Activated T-cell treated with anti-CD3 and anti-CD28 coated beads for 48 hours (primary cell): ENCODE results near the gene SCGB1C1.
A peak's percentile ranks its signal among the peaks of the same experiment; 100 is the strongest.
"Not testable (repeated sequence)": the region's sequence is repeated elsewhere in the genome, so short reads cannot be mapped to it uniquely, and the experiment has no call there.

Experiments used
- DNase-seq: peaks from one replicate; pipeline ENCODE4 v3.0.0-alpha.2; 2020; ENCODE audit warnings: low read depth

SCGB1C1 gene

DNA sequence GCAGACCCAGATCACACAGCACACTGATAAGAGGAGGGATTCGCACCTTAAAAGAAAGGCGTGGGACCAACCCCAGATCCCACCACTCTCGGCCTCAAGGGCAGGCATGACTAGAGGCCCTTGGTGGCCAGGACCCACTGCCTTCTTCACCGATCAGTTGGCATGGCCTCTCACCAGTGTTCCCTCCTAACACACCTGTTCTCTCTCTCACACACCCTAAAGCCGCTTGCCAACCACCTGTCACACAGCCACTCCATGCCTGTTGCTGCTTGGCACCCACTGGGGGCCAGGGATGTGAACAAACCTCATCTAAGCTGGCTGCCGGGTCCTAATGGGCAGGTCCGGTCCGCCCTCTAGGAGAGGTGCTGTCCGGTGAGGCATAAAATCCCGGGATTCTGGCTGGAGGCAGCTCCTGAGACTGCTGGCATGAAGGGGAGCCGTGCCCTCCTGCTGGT lies at the start of gene SCGB1C1:
Gene SCGB1C1 (plus strand): TSS at position 405 of the 455 bp plus-strand sequence. CDS start 22 bp downstream, at position 427.
- not testable (repeated sequence) for DNase-seq

GRCh38 chr11:180242-180641 lies 12.6 kb upstream of the SCGB1C1 start:
- DNase-seq = not testable (repeated sequence)

GRCh38 chr11:189200-189783 lies 3.6 kb upstream of the SCGB1C1 start:
- not testable (repeated sequence) for DNase-seq

DNA sequence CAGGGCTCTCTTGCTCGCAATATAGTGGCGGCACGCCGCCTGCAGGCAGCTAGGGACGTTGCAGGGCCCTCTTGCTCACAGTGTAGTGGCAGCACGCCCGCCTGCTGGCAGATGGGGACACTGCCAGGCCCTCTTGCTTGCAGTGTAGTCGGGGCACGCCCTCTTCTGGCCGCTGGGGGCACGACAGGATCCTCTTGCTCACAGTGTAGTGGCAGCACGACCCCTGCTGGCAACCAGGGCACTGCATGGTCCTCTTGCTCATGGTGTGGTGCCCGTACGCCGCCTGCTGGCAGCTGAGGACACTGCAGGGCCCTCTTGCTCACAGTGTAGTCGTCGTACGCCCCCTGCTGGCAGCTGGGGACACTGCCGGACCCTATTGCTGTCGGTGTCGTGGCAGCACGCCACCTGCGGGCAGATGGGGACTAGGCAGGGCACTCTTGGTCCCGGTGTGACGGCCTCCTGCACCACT lies 3.0 kb upstream of the SCGB1C1 start:
- DNase-seq = peak; percentile 65

DNA sequence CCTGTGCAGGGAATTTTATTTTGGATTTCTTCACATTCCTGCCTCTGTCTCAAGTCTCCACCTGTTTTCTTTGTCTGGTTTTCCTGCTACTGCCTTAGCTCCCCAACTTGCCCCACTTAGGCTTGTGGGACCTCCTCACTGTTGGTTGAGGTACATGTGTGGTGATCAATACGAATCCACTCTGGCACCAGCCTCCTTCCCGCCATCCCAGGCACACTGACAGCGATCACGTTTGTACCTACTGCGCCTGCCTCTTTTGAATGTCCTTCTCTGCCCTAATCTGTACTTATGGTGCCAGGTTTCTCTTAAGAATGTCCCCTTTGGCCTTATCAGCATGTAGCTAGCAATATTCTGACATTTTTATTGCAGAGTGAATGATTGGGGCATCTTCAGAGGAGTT lies 2.3 kb upstream of the SCGB1C1 start:
- not testable (repeated sequence) for DNase-seq

- DNase-seq = not testable (repeated sequence)
These were observed 1.1 kb upstream of the SCGB1C1 start for GRCh38 chr11:191490-192478.

GRCh38 chr11:193481-193880 lies 603 bp downstream of the SCGB1C1 start:
- not testable (repeated sequence) for DNase-seq

DNA sequence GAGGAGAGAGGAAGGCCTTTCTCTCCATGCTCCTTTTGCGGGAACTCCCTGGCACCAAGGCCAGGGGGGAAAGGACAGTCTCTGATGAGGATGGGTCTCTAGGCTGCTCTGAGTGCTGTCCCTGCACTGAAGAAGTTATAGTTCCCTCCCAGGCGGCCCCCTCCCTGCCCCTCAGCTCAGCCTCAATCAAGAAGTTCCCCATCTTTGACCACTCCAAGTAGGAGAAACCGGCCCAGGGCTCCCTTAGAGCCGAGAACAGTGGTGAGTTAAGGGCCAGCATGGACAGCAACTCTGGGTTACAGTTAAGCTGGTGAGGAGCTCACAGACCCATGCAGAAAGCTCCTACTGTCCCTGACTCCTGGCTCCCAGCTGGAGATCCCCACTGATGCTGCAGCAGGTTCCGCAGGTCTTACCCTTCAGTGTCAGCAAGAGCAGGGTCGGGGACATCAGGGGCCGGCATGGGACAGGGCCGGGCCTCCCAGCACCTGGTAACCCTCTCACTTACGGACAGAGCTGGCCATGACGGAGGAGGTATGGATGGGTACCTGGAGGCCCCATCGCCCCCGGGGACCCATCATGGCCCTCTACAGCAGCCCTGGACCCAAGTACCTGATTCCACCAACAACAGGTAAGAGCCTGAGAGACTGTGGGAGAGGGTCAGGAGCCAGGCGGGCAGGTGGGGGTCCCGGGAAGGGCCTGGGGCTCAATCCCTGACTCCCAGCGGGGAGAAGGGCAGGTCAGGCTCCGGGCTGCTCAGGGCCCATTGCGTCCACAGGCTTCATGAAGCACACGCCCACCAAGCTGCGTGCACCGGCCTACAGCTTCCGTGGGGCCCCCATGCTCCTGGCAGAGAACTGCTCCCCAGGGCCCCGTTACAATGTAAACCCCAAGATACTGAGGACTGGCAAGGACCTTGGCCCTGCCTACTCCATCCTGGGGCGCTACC lies 4.2 kb downstream of the SCGB1C1 start:
- DNase-seq = no peak

DNA sequence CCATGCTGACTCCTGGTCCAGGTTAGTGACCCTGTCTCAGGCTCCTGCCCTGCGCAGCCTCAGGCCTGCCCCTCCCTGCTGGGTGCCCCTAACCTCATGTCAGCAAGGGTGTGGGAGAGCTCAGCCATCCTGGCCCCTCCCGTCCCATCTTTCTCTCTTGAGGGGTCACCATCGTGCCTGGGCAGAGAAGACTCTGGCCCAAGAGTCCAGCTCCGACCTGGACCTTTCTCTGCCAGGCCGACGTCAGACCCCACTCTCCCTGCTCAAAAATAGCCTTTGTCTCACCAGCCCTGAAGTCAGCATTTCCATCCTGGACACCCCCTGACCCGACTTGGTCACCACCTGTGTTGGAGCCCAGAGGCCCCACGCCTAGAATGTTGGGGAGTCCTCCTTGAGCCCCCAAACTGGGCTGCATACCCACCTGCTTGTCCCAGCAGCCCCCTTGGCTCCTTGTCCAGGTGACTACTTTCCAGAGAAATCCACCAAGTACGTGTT lies 4.9 kb downstream of the SCGB1C1 start:
- no peak for DNase-seq

DNA sequence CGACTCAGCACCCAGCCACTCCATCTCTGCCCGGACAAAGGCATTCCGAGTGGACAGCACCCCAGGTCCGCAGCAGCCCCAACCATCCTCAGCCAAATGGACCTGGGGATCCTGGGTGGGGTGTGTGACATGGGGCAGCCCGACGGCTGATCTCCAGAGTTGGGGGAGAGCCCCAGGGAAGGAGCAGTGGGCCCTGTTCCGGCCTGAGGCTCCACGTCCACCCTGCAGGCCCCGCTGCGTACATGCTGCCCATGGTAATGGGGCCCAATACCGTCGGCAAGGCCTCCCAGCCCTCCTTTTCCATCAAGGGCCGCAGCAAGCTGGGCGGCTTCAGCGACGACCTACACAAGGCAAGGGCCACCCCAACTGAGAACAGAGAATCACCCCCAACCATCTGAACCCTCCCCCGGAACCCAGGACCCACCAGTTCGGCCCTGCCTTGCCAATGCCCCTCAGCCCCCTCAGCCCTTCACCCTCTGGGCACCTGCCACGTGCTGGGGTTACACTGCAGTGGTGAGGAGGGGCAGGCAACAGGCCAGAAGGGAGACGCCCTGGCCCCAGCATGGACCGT lies 5.4 kb downstream of the SCGB1C1 start:
- no peak for DNase-seq

- no peak for DNase-seq
These were observed 6.2 kb downstream of the SCGB1C1 start for GRCh38 chr11:199004-199581.

DNA sequence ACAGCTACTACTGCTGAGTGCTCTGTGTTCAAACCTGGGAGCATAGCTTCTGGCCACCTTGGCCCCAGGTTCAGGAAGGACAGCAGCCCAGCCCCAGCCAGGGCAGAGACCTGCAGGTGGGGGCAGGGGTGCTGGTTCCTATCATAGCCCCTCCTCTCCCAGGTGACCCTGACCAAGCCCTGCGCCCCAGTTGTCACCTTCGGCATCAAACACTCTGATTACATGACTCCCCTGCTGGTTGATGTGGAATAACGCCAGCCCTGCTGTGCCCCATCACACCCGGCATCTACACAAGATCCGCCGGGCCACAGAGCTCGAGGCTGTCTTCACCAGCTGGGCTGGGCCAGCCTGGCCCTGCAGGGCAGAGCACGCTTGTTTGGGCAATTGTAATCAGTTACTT lies 6.9 kb downstream of the SCGB1C1 start:
- DNase-seq = no peak

DNA sequence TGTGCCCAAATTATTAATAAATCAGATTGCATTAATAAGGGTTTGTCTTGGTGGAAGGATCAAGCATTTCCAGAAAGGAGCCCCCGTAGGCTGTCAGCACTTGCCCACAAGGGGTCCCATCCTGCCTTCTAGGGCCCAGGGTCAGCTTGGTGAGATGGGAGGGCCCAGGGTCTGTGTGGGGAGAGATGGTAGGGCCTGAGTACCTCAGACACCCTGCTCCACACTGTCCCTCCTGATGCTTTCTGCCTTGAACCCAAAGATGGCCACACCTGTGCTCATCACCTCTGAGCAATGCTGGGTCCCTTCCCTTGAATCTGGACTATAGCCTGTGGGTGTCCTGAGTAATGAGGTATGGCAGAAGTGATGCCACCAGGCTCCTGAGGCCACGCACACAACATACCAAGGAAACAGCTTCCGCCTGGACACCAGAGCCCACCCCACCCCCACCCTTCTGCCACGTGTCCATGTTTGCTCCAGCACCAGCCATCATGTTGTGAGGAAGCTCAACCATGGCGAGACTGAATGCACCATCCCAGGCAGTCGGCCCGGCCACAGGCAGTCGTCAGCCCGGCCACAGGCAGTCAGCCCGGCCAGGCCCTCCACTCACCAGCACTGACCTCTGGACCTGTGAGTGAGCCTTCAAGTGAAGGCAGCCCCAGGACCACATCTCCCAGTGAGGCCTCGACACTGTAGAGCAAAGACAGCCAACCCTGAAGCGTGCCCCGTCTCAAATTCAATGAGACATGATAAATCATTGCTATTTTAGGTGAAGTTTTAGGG lies 7.5 kb downstream of the SCGB1C1 start:
- no peak for DNase-seq

DNA sequence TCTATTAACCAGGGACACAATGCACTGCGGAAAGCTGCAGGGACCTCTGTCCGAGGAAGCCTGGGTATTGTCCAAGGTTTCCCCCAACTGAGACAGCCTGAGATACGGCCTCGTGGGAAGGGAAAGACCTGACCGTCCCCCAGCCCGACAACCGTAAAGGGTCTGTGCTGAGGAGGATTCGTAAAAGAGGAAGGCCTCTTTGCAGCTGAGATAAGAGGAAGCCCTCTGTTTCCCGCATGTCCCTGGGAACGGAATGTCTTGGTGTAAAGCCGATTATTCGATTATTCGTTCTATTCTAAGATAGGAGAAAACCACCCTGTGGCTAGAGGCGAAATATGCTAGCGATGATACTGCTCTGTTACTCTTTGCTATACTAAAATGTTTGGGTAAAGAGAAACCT lies 9.1 kb downstream of the SCGB1C1 start:
- DNase-seq = no peak

DNA sequence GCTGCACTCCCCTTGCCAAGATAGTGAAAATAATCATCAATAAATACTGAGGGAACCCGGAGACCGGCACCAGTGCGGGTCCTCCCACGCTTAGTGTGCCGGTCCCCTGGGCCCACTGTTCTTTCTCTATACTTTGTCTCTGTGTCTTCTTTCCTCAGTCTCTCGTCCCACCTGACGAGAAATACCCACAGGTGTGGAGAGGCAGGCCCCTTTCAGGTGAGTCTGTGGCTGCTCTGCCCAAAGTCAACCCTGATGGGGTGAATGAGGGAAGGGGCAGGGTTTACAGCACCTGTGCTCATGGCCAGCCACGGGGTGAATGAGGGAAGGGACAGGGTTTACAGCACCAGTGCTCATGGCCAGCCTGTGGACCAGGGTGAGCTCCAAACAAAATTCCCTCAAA lies 9.6 kb downstream of the SCGB1C1 start:
- no peak for DNase-seq

DNA sequence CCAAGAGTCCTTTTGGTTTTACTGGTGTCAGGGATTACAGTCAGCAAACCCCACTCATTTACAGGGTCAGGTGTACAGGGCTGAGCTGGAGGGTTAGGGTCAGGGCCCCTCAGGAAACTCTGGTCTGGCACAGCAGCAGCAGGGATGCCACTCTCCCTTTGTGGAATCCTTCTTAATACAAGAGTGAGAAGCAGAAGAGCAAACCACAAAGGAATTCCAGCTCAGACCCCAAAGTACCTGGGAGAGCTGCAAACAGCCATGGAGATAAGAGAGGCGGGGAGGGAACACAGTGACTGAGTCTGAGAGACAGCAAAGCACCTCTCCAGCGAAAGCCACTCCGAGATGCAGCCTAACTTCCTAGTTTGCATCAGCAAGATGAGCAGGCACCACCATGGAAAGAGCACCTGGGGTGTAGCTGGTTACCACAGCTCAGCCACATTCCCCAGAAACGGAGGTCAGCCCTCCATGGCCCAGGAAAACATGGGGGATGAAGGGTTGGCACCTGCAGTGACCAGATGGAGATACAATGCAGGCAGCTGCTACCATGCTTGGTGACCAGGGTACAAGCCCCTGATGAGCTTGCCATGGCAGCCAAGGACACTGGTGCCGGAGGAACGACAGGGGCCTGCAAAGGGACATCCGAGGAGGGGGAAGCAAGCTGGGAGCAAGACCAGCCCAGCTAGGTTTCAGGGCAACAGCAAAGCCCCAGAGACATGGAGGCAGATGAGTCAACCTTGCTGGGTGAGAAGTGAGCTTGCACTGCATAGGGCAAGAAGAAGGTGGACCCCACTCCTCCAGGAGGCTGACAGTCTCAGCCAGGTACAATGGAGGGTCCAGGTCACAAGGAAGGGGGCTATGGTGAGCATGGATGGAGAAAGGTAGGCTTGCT lies 10.4 kb downstream of the SCGB1C1 start:
- no peak for DNase-seq

DNA sequence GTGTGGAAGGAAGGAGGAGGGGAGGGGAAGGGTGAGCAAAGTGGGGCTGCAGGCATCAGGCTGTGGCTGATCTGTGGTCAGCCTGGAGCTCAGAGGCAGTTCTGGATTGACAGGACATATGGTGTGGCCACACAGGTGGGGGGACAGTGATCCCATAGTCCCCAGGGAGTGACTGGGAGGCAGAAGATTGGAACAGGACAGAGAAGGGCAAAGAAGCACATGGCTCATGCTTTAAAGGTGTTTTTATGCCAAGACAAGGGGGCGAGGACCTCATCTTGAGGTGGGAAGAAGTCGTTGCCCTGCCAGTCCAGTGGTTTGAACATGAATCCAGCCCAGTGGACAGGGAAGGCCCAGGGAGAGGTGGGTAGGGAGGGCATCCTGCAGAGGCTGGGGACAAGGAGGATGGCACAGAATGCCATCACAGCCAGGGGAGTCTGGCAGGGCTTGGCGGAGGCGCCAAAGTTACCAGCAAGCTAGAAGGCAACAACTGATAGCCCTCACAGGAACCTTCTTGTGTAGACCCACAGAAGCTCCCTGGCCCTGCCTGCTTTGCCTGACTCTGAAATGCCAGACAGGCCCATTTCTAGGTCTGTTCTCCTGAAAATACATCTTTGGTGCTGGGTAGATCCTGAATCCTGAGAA lies 11.2 kb downstream of the SCGB1C1 start:
- no peak for DNase-seq

DNA sequence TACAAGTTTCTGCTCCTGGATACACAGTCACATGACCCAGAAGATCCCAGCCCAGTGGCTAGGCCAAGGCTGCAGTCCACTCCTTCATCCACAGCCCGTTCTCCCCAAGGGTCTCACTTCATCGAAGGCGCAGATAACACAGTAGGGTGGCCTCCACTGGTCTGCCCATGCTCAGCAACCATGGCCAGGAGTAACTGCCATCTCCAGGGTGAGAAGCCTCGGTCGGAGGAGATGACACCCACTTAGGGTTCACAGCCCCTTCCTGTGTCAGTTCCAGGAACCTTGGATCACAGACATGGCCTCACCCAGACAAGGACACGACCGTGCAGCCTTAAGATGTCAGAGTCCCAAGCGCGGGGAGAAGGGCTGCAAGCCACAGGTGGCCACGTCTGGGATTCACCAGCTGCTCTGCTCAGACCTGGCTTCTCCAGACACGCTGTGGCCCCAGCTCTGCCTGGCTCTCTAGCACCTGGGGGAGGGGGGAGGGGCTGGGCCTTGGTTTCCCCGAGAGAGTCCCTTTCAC lies 11.8 kb downstream of the SCGB1C1 start:
- no peak for DNase-seq
